NCI-H2196 treated with DMSO at 0.1 percent for 48 hours (cell line): ENCODE results near the gene PROX2.
A peak's percentile ranks its signal among the peaks of the same experiment; 100 is the strongest.

ENCODE experiments used
- DNase-seq: peaks from one replicate; lab custom pipeline; 2025; ENCODE audit not compliant: unreplicated experiment; lab: John Stamatoyannopoulos, UW

Gene PROX2

GRCh38 chr14:74875941-74876913, at the start of gene PROX2:
PROX2 (minus strand) TSS chr14:74876145; CDS start chr14:74863834, 12,311 bp downstream.
- DNase-seq: no peak

- no peak for DNase-seq
Observed at GRCh38 chr14:74924061-74924460, 48.1 kb upstream of the PROX2 start.

GRCh38 chr14:74922752-74923401, 46.9 kb upstream of the PROX2 start, which contains the start of gene RPS6KL1:
RPS6KL1 (minus strand) TSS chr14:74923260; CDS start chr14:74921541, 1,719 bp downstream.
- DNase-seq: peak; percentile 15

- no peak for DNase-seq
Observed at GRCh38 chr14:74921987-74922751, 46.2 kb upstream of the PROX2 start.

GRCh38 chr14:74921053-74921620, 45.2 kb upstream of the PROX2 start:
- DNase-seq: no peak

- DNase-seq: no peak
Observed at GRCh38 chr14:74920281-74920680, 44.3 kb upstream of the PROX2 start.

GRCh38 chr14:74919421-74920165, 43.6 kb upstream of the PROX2 start:
- DNase-seq: no peak

GRCh38 chr14:74918380-74918779, 42.4 kb upstream of the PROX2 start:
- DNase-seq: no peak

- no peak for DNase-seq
Observed at GRCh38 chr14:74917646-74918081, 41.7 kb upstream of the PROX2 start.

GRCh38 chr14:74917178-74917543, 41.2 kb upstream of the PROX2 start:
- no peak for DNase-seq

- DNase-seq: no peak
Observed at GRCh38 chr14:74915826-74916225, 39.9 kb upstream of the PROX2 start.

GRCh38 chr14:74915426-74915825, 39.5 kb upstream of the PROX2 start:
- DNase-seq: no peak

- no peak for DNase-seq
Observed at GRCh38 chr14:74913986-74914573, 38.1 kb upstream of the PROX2 start.

- DNase-seq: no peak
Observed at GRCh38 chr14:74913393-74913910, 37.5 kb upstream of the PROX2 start.

GRCh38 chr14:74912801-74913200, 36.9 kb upstream of the PROX2 start:
- no peak for DNase-seq

GRCh38 chr14:74912111-74912510, 36.2 kb upstream of the PROX2 start:
- DNase-seq: no peak

GRCh38 chr14:74911704-74912103, 35.8 kb upstream of the PROX2 start:
- no peak for DNase-seq

- no peak for DNase-seq
Observed at GRCh38 chr14:74911221-74911620, 35.3 kb upstream of the PROX2 start.

- no peak for DNase-seq
Observed at GRCh38 chr14:74910556-74910955, 34.6 kb upstream of the PROX2 start.

GRCh38 chr14:74909911-74910310, 34.0 kb upstream of the PROX2 start:
- DNase-seq: no peak
